ENCODE results near the gene NAV3. TPM values are rescaled to one million over a fixed set of nuclear protein-coding genes. Genes with fewer than 3 reads are reported as not detected.

Gene NAV3
- total and polyA plus RNA-seq, 2 of the 4 experiments (the other 2 are of a cell fraction): 25.5 to 106 TPM

DNA sequence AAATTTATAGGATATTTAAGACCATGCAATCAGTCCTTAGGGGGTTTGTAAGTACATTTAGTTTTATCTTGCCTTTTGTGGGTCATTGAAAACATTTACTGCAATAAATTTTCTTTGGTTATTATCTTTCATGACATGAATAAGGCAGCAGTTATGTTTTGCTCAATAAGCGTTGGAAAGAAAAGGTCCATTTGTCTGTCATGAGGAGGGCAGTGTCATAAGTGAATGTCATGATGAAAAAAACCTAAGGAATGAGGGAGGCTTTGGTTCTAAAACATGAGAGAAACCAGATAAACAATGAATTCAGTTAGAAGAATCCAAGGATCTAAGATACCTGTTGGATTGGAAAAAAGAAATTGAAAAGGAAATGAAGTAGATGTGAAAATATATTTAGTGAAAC is 209.4 kb downstream of the NAV3 start:
- H4K20me1 ChIP-seq (ENCODE audit: insufficient read depth, low read length): peaks cover 7% of the 10 kb centered on the region
- H4K8ac ChIP-seq (ENCODE audit: low read depth in 2 of 2, low read length in 2 of 2): no peak overlapping the region
- BruUV-seq (replicated peaks): no TSS peak
- H2BK15ac ChIP-seq (ENCODE audit: low read depth, low read length): no peak overlapping the region
- no peak overlapping the region for H4K5ac ChIP-seq (ENCODE audit: low read depth, low read length)
- dilution Hi-C loops (cut with HindIII; ENCODE audit: low sequenced_read_pairs, unreplicated experiment) (no loop called here), in situ Hi-C loops (cut with MboI; ENCODE audit: low sequenced_read_pairs) (no loop called here), intact Hi-C loops (cut with micrococcal nuclease) (no loop called here)
- H2BK120ac ChIP-seq (ENCODE audit: low read depth, low read length): no peak overlapping the region
- H3K79me1 ChIP-seq (ENCODE audit: low read depth in 1 of 2, low read length in 2 of 2): peaks cover 22 to 28% of the 10 kb centered on the region in 2 experiments
- H3K4ac ChIP-seq (ENCODE audit: low read depth, low read length): no peak overlapping the region
- no peak overlapping the region for H2BK5ac ChIP-seq (ENCODE audit: low read depth, low read length, poor library complexity, severe bottlenecking)
- H4K91ac ChIP-seq (ENCODE audit: insufficient read depth, low read depth, low read length): no peak overlapping the region
- H3K27me3 ChIP-seq (ENCODE audit: control insufficient read depth, insufficient read depth, low read length): no peaks in the 10 kb centered on the region
- no peak overlapping the region for H3K4me2 ChIP-seq (ENCODE audit: low read depth, low read length)
- H3K14ac ChIP-seq (replicated peaks; ENCODE audit: low read depth, low read length): no peak overlapping the region
- no peak overlapping the region for H3K56ac ChIP-seq (ENCODE audit: extremely low read depth, insufficient read depth, low read length)
- no peak overlapping the region for H2BK20ac ChIP-seq (ENCODE audit: low read depth, low read length)
- ChIA-PET CTCF (no interaction called here), POLR2A (ENCODE audit: unreplicated experiment) (no interaction called here)
- no peak overlapping the region for H3K9ac ChIP-seq (ENCODE audit: low read depth, low read length)
- 0 out of 2 replicates have a peak, but pooled peaks cover 3% of the 10 kb centered on the region for H3K9me1 ChIP-seq (ENCODE audit: insufficient read depth, low read length)
- H2AFZ ChIP-seq (replicated peaks; ENCODE audit: low read length, poor library complexity): no peak overlapping the region
- no peak for DNase-seq
- no peak overlapping the region for H2AK5ac ChIP-seq (ENCODE audit: low read depth, low read length)
- no peak overlapping the region for H3K18ac ChIP-seq (ENCODE audit: low read depth, low read length)
- peaks cover 3% of the 10 kb centered on the region; the same call in 1 of the 2 replicates for H3K36me3 ChIP-seq (ENCODE audit: control insufficient read depth, insufficient read depth, low read length)
- H3K23ac ChIP-seq (ENCODE audit: low read depth, low read length): no peak overlapping the region
- no peak overlapping the region for H3K27ac ChIP-seq (ENCODE audit: insufficient read depth, low read length)
- peaks cover 7% of the 10 kb centered on the region for H3K4me1 ChIP-seq (ENCODE audit: control insufficient read depth, insufficient read depth, low read length)
- H3K9me3 ChIP-seq (ENCODE audit: control insufficient read depth, insufficient read depth, low read length): no peaks in the 10 kb centered on the region
- WGBS, 2 experiments (ENCODE audit: extremely low coverage in 2 of 2, insufficient read length in 1 of 2): no CpG with 5 or more reads among the region's 1 CpG
- no peak overlapping the region for H3K4me3 ChIP-seq (ENCODE audit: insufficient read depth, low read depth, low read length)
- TF ChIP-seq CHD1 (IDR thresholded peaks at IDR 0.05; ENCODE audit: low read depth, low read length): no peak
- no peak for TF ChIP-seq SMC3 (IDR thresholded peaks at IDR 0.05; ENCODE audit: low read depth, low read length)
- TF ChIP-seq, protein P1, sequence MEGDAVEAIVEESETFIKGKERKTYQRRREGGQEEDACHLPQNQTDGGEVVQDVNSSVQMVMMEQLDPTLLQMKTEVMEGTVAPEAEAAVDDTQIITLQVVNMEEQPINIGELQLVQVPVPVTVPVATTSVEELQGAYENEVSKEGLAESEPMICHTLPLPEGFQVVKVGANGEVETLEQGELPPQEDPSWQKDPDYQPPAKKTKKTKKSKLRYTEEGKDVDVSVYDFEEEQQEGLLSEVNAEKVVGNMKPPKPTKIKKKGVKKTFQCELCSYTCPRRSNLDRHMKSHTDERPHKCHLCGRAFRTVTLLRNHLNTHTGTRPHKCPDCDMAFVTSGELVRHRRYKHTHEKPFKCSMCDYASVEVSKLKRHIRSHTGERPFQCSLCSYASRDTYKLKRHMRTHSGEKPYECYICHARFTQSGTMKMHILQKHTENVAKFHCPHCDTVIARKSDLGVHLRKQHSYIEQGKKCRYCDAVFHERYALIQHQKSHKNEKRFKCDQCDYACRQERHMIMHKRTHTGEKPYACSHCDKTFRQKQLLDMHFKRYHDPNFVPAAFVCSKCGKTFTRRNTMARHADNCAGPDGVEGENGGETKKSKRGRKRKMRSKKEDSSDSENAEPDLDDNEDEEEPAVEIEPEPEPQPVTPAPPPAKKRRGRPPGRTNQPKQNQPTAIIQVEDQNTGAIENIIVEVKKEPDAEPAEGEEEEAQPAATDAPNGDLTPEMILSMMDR (conservative IDR thresholded peaks at IDR 0.05; ENCODE audit: low read depth, low read length): no peak
- TF ChIP-seq BHLHE40 (IDR thresholded peaks at IDR 0.05; ENCODE audit: low read depth, low read length): no peak
- TF ChIP-seq NFE2L2 (IDR thresholded peaks at IDR 0.05; ENCODE audit: low read depth, low read length): no peak
- no peak for TF ChIP-seq CEBPB (IDR thresholded peaks at IDR 0.05; ENCODE audit: low read depth, low read length)
- no peak for TF ChIP-seq POLR2A (IDR thresholded peaks at IDR 0.05; ENCODE audit: low read depth, low read length)
- TF ChIP-seq RAD21 (IDR thresholded peaks at IDR 0.05; ENCODE audit: low read length): no peak
- no peak for TF ChIP-seq MAFK (IDR thresholded peaks at IDR 0.05; ENCODE audit: low read depth, low read length)
- TF ChIP-seq RCOR1 (IDR thresholded peaks at IDR 0.05; ENCODE audit: insufficient replicate concordance, low read length): no peak
- no peak for TF ChIP-seq FOS (IDR thresholded peaks at IDR 0.05; ENCODE audit: low read depth, low read length)
- H2AK9ac ChIP-seq (replicated peaks; ENCODE audit: low read depth, low read length, poor library complexity): no peak overlapping the region
- no peak for ATAC-seq (ENCODE audit: low read depth)

Data from IMR-90 (cell line).